NOMO-1 (cell line): ENCODE data around the gene LRMDA.
A peak's percentile ranks its signal among the peaks of the same experiment; 100 is the strongest.

Experiments used
- DNase-seq, 2 experiments: peaks; one replicate each; lab custom pipeline; 2025; ENCODE audit not compliant: unreplicated experiment in 2 of 2; lab: John Stamatoyannopoulos, UW

Gene LRMDA

DNA sequence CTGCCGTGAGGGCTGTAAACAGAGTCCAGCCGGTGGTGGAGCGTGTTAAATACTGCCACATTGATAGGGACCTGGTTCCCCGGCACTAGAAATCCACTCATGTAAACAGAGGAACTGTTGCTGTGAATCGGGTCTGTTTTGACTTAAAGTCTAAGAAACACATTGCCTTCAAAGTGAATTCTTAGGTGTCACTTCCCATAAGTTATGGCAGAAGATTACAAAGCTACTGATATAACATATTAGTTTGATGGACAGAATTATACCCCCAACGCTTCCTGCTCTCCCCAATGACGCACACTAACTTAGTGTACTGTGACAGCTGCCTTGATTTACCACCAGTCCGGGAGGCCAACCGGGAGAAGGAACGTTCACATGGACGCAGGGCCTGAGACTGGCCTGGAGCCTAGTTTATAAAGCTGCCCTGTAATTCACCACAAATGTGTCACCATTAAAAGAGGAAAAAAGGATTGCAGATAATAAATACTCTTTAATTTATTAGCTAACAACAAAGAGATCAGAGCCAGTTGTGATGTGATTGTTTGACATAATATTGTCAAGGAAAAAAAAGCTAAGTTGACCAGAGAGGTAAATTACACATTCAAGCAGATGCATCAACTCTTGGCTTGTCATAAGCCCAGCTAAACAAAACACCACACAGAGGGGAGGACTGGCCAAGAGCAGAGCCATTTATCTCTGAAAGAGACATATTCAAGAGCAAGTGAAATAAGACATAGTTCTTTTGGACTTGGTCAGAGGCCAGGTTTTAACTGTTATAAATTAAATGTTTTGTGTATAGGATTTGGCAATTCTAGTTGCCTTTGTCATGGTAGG lies 820.6 kb downstream of the LRMDA start:
- no peak for DNase-seq

DNA sequence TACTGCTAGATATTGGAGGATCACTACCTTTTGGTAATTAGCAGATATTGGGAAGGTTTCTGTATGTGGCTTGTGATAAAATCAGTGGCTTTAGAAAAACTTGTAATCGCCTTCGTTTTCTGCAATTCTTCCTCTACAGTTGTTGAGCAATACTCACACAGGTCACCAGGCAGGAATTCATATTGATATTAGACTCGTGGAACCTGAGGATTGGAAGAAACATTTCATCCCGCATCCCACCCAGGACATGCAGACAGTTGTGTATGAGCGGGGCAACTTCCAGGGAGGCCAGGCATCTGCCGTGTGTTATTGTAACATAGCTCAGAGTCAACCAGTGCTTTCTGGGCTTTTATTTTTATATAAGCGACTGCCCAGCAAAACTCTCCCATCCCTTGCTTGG lies 821.3 kb downstream of the LRMDA start:
- no peak for DNase-seq

DNA sequence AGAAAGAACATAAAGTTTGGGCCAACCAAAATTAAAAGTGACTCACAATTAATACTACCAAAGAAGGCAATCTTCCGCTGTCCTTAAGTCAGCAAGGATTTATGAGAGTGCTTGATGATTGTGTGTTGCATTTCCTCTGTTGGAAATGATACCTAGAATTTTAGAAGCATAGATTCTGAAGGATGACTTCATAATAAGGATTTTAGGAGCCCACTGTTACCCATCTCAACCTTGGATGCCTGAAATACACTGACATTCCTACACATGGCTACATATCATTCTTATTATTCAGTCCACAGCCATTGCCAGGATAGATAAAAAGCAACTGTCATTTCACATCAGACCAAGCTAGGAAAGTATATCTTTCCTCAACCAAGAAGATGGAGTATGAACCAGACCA lies 823.8 kb downstream of the LRMDA start:
- no peak for DNase-seq

DNA sequence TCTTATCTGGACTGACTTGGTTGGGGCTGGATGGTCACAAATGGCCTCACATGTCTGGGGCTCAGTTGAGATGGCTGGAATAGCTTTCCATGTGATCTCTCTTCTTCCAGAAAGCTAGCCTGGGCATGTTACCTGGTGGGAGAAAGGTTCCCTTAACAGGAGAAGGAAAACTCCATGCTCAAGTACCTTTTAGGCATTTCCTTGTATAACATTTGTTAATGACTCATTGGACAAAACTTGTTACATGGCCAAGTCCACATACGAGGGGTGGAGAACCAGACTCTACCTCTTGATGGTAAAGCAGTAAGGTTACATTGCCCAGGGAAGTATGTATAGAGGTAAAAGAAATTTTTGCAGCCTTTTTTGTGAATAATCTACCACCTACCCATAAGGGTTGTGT lies 826.4 kb downstream of the LRMDA start:
- no peak for DNase-seq

DNA sequence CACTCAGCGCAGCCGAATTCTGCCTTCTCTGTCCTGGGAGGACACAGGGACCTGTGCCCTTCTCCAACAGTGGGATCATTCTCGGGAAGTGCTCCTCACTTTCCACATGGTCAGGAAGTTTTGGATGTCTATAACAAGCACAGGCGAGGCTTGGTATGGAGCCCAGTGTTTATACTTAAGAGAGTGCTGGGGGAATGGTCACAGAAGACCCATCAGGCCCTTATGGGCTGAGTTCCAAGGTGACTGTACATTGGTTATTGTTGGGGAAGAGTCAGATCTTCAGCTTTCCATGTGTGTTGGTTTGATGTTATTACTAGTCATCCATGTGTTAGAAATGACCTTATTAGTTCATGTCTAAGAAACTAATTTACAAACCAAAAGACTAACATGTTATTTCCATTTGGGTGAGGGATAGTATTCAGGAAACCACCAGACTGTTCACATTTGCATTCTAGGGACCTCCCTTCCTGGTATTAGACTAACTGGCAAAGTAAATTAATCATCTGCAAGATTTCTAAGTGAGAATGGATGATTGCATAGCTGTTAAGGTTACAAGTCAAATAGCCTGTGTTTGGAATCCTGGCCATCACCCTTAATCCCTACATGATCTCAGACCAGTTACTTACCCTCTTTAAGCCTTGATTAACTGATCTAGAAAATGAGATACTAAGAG lies 834.2 kb downstream of the LRMDA start:
- no peak for DNase-seq

DNA sequence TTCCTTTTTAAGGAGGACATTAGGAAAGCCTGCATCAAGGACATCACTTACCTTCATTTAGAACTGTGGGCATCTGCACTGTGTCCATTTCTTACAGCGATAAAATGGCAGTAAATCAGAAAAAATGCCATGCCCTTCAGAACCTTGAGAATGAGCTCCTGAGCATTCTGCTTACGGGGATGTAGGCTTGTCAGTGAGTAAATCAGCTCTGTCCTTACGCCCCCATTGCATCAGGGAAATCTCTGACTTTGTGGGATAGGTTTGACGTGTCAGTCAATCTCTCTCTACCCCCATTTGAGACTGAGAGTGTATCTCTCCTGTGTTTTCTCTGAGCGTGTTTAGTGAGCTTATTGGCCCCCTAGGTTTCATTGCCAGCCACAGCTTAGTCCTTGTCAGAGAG lies 837.1 kb downstream of the LRMDA start:
- DNase-seq = no peak

DNA sequence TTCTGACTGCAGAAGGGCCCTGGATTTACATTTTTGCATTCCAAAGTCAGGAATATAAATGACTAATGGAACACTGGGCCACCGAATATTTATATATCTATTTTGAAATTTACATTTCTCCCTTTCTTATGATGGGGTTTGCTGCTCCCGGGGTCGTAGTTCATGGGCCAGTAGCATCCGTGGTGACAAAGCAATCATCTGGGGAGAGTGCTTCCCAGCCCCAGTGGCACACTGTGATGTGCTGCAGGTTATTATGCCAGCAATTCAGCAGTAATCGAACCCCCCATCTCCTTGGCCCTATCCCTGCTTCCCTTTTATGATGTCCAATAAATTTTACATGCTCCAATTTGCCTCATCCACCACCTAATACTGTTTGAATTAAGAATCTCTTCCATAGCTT lies 837.5 kb downstream of the LRMDA start:
- DNase-seq = no peak

DNA sequence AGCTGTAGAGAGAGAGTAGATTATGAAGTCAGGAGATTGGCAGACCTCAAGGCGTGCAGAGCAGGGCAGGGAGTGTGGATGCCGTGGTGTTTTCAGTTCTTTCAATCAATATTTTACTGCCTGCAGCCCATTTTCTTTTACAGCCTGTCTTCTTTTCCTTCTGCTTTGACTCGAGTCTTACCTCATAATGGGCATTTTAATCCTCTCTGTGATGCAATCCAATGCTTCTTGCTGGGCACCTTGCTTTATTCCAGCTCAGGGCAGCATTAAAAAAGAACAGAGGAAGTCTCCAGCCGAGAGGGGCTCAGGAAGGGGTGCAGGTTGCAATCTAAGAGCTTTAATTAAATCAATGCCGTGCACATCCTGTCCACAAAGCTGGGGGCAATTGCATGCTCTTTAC lies 839.0 kb downstream of the LRMDA start:
- DNase-seq = peak; percentile 32 to 50

DNA sequence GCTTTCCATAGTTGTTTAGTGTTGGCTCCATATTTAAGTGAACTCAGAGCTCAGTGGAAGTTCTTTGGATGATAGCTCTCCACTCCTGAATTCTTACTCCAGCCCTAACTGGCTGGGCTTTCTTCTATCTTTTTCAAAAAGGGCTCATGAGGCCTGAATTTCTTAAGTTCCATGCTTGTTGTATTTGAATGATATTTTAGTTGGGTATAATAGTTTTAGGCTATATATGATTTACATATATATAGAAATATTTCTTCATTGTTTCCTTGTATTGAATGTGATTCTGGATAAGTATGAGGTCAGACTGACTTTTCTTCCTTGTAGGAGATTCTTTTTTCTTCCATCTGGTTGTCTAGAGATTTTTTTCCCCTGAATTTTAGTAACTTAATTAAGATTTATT lies 843.5 kb downstream of the LRMDA start:
- no peak for DNase-seq

DNA sequence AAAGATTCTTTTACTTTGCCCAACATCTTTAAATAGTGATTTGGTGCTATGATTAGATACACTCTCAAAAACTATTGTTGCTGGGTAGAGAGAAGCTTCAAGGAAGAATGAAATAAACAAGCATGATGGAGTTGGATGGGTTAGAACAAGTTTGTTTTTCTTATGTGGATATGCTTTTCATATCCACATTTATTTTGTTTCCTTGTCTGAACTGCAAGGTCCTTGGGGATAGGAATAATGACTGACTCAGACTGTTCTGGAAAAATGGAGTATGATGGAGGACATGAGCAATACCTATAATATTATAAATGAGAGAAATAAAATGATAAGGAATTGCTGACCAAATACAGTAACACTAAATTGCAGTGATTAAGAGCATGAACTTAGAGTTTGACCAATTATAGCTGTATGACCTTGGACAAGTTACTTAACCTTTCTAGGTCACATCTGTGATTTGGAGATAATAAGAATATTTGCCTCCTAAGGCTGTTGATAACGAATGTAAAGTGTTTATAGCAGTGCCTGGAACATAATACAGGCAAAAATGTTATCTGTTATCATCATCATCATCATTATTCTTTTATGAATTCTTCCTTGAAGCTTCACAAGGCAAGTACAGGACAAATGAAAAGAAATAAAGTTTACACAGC lies 847.5 kb downstream of the LRMDA start:
- no peak for DNase-seq

DNA sequence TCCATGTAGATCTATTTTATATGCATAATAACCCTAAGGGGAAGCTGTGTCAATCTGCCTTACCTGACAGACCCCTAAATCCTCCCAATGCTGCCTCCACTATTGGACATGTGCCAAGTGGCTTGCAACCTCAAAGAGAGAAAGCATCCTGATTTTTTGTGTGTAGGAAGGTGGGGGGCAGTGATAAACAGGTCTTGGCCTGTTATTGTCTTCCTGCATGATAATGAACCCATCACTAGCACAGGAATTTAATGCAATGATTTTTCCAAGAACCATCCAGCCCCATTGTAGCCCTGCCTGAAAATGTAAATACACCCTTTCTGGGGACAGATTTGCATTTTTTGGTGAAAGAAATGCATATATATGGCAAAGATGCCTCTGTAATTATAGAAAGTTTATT lies 850.2 kb downstream of the LRMDA start:
- DNase-seq = no peak

DNA sequence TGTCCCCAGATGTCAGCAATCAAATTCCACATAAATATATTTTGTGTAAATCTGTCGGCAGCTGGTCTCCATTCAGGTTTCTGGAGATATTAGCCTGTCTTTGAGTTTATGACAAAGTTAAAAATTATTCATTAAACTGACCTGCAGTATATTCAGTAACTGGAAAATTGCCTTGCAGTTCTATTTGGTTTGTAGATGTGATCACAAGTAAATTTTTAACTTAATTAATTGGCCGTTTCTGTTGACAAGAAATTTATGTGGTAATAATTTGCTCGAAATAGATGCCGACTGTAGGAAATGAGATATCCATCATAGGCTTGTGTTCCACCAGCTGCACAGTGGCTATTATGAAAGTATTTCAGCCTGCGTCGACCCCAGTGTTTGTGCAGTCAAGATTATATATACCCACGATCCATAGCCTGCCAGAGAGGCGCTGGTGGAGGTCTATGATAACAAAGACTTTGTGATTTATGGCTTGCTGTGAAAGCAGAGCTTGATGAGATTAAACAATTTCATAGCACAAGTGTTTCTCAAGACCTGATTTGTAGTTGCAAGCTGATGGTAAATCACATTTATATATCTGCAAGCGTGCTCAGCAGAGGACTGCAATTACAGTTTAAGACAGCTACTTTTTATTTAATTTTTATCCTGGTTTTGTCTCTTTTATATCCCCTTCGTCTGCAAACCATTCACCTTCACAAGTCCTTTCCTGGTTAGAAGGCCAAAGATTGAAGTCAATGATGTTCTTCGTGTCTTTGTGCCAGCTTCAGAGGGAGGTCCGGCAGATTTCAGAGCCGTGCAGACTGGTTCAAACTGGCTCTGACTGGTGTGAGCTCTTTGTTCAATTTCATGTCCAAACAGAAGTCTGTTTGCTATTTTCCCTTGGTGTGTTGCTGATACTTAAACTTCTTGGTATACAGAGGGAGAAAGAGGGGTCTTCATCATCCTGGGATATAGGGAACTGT lies 850.9 kb downstream of the LRMDA start:
- no peak for DNase-seq

DNA sequence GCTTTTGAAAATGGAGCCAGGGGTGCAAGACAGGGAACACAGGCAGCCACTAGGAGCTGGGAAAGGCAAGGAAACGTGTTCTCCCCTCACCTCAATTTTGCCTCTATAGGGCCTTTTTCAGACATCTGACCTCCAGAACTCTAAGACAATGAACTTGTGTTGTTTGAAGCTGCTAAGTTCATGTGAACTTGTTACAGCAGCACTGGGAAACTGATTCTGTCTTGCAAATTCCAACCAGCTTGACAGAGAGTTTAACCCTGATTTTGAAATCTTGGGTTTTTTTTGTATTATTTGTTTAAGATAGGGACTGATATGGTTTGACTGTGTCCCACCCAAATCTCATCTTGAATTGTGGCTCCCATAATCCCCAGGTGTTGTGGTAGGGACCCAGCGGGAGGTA lies 852.9 kb downstream of the LRMDA start:
- DNase-seq = no peak

DNA sequence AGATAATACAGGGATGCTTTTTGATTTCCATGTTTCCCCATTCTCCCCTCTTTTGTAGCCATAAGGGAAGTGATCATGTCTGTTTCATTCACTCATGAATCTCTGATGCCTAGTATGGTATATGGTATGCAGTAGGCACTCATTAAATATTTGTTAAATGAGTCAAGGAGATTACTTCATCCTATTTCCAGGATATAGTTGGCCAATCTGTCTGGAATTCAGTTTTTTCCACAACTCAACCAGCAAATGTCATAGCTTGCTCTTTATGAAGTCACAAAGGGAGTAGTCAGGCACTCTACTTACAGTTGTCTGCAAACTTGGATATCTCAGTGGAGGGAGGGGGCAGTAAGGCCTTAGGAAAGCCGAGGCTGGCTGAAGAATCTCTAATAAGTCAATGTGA lies 853.6 kb downstream of the LRMDA start:
- DNase-seq = no peak

DNA sequence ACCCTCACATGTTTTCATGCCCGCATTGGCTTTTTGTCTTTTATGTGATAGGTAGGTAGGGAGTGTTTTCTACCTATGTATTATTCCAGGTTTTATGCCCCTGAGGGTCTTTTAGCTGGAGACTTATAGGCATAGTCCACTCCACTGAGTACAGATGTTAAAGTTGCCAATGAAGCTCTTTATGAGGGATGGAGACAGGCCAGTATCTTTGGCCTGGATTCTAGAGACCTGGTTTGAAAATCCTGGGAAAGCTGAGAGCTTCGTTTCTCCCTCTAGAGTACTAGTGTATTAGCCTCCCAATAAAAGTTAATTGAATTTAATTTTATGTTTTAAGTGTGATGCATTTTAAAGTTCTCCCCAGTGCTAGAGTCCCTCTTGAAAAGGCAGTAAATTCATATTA lies 854.1 kb downstream of the LRMDA start:
- no peak for DNase-seq

DNA sequence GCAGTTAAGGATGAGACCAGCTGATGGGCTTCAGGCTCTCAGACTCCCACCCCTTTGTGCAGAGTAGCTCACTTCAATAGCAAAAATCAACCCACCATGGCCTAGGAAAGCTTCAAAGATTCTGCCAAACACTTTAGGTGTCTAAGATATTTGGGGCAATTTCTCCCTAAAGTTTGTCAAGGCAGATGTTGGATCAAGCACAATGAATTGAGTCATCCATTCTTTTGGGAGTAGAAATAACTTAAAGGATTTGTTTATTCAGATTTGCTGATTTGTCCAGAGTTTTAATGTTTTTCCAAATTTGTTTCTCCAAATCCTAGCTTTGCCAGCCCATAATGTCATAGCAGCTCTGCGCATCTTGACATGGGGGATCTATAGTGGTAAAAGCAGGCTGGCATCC lies 855.1 kb downstream of the LRMDA start:
- no peak for DNase-seq

DNA sequence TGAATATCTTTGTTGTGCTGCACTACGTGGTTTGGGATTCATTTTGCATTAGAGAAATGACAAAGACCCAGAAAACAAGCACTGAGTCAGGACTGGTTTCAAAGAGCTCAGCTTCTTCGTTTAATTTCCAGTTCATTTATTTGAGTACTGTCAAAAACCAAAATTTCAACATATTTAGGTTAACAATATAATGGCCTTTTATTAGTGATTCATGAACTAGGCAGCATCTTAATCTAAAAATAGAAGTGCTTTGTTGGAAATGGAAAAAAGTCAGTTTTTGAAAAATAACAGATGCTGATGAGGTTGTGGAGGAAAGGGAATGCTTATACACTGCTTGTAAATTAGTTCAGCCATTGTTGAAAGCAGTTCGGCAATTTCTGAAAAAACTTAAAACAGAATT lies 856.4 kb downstream of the LRMDA start:
- DNase-seq = no peak

DNA sequence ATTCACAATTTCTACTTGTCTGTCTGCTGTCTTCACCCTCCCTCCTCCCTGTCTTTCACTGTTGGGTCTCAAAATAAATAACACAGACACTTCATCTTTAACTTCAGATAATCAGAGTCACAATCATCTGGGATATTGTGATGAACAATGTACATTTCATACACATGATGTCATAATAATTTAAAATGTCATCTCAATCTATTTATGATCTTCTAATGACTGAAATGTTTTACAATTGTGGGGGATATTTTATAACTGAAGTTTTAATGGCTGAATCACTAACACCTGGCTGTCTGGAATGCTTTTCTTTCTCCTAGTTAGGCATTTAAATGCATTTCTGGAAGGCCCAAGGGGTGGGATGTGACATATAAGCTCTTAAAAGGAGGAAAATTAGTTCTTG lies 859.8 kb downstream of the LRMDA start:
- no peak for DNase-seq

DNA sequence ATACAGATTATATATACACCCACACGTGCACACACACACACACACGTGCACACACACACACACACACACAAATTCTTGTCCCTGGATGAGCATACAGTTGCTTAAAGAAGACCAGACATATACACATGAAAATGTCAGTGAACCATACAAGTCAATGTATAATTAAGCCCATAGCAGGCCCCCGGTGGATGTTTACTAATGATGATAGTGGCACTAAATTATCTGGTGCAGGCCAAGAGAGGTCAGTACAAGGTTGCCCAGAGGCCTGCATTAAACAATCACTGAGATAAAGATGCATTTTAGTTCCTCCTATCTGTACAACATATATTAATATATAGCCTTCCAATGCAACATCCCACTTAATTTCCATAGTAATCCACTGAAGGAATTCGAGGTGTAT lies 860.5 kb downstream of the LRMDA start:
- DNase-seq = no peak

DNA sequence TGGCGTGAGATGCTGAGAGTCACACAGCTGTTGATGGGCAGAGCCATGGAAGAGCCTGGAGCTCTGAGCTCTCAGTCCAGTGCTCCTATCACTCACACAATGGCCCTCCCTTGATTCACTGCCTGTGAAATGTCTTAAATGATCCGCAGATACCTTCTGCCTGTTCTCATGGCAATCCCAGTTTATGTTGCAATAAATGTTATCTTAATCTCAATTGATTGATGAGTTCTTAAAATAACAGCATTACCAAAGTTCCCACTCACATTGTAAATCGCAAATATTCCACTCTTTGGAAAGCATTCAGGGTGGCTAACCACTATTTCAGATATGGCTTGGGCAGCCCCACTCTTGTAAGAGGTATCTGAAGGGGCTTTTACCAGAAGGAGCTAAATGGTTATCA lies 865.5 kb downstream of the LRMDA start:
- no peak for DNase-seq

DNA sequence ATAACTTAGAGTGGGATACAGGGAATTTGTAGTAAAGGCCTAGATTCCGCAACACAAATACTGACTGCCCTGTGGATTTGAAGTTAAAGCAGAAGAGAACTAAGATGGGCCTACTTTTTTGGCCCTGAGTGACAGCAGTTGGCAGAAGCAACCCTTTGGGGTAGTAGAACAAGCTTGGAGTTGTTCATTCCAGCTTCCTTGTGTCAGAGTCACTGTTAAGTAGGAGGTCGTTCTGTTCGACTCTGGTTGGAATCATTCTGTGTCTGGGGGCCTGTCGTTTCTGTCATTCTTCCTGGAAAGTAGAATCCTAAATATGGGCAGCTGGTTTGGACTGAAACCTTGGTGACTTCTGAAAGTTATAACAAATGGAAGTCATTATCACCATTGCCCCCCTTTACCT lies 865.9 kb downstream of the LRMDA start:
- DNase-seq = no peak
